Measurements from ENCODE around the gene ARHGEF11.

ARHGEF11 gene

GRCh38 chr1:156936721-156937220 lies 108.8 kb downstream of the ARHGEF11 start:
- Histone ChIP-seq H3K4me3 (ENCODE audit: control insufficient read depth in 1 of 7, extremely low read depth in 1 of 7, insufficient read depth in 4 of 7, low read depth in 2 of 7, low read length in 6 of 7) (no peak overlapping the region), H3K36me3 (ENCODE audit: control insufficient read depth in 4 of 4, insufficient read depth in 4 of 4, low read length in 3 of 4) (peaks cover 0 to 50% (median 36%) of the 10 kb centered on the region in 4 experiments), H3K4me1 (ENCODE audit: control extremely low read depth in 1 of 4, control insufficient read depth in 4 of 4, insufficient read depth in 4 of 4, low read length in 3 of 4) (peaks cover 0 to 1% (median 0%) of the 10 kb centered on the region in 4 experiments), H3K9me3 (ENCODE audit: control extremely low read depth in 1 of 5, control insufficient read depth in 4 of 5, insufficient read depth in 2 of 5, low read depth in 1 of 5, low read length in 4 of 5) (no peaks in the 10 kb centered on the region), H3K27me3 (replicated peaks in 2 of 5; ENCODE audit: control insufficient read depth in 4 of 5, insufficient read depth in 5 of 5, low read length in 4 of 5) (no peaks in the 10 kb centered on the region), H3K27ac (ENCODE audit: insufficient read depth in 1 of 2, low read depth in 1 of 2, low read length in 2 of 2, poor library complexity in 1 of 2, severe bottlenecking in 2 of 2) (no peak overlapping the region)
- 84% methylated on average over 10 of the region's 10 CpGs for WGBS (ENCODE audit: insufficient coverage)
- POLR2A ChIA-PET = no interaction called here
- CTCF ChIA-PET = interaction anchor here (1.1 to 4.3 kb wide), 5 partner anchors 9 to 134 kb away, joined by 3 to 29 read pairs (median 3); no protein-coding TSS in a partner anchor
- peak in 1 of 3 donors; percentile 37 for DNase-seq

DNA sequence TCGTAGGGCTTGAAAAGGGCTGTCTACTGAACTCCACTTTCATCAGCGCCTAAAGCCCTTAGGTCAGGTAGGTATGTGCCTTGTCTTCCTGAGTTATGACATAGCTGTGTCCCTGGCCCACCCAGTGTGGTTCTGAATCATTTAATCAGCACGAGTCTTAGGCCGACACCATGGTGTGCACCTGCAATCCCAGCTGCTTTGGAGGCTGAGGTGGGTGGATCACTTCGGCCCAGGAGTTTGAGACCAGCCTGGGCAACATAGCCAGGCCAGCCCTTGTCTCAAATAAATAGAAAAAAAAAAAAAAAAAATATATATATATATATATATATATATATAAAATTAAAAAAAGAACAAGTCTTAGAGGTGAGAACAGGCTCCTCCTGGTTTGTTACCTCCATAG lies 109.4 kb downstream of the ARHGEF11 start:
- no peak overlapping the region for H3K4me3 ChIP-seq (ENCODE audit: control insufficient read depth in 1 of 7, extremely low read depth in 1 of 7, insufficient read depth in 4 of 7, low read depth in 2 of 7, low read length in 6 of 7)
- 86% methylated on average over 1 of the region's 5 CpGs for WGBS (ENCODE audit: insufficient coverage)
- DNase-seq = no peak
- peaks cover 0 to 44% (median 33%) of the 10 kb centered on the region in 4 experiments for H3K36me3 ChIP-seq (ENCODE audit: control insufficient read depth in 4 of 4, insufficient read depth in 4 of 4, low read length in 3 of 4)
- H3K27me3 ChIP-seq (replicated peaks in 2 of 5; ENCODE audit: control insufficient read depth in 4 of 5, insufficient read depth in 5 of 5, low read length in 4 of 5) = peaks cover 0 to 3% (median 0%) of the 10 kb centered on the region in 5 experiments
- peaks cover 0 to 7% (median 2%) of the 10 kb centered on the region in 4 experiments for H3K4me1 ChIP-seq (ENCODE audit: control extremely low read depth in 1 of 4, control insufficient read depth in 4 of 4, insufficient read depth in 4 of 4, low read length in 3 of 4)
- no peaks in the 10 kb centered on the region for H3K9me3 ChIP-seq (ENCODE audit: control extremely low read depth in 1 of 5, control insufficient read depth in 4 of 5, insufficient read depth in 2 of 5, low read depth in 1 of 5, low read length in 4 of 5)
- no peak overlapping the region for H3K27ac ChIP-seq (ENCODE audit: insufficient read depth in 1 of 2, low read depth in 1 of 2, low read length in 2 of 2, poor library complexity in 1 of 2, severe bottlenecking in 2 of 2)
- ChIA-PET CTCF (interaction anchor here (1.1 to 4.3 kb wide), 3 partner anchors 8 to 12 kb away, joined by 3 to 29 read pairs (median 3); no protein-coding TSS in a partner anchor), POLR2A (no interaction called here)

DNA sequence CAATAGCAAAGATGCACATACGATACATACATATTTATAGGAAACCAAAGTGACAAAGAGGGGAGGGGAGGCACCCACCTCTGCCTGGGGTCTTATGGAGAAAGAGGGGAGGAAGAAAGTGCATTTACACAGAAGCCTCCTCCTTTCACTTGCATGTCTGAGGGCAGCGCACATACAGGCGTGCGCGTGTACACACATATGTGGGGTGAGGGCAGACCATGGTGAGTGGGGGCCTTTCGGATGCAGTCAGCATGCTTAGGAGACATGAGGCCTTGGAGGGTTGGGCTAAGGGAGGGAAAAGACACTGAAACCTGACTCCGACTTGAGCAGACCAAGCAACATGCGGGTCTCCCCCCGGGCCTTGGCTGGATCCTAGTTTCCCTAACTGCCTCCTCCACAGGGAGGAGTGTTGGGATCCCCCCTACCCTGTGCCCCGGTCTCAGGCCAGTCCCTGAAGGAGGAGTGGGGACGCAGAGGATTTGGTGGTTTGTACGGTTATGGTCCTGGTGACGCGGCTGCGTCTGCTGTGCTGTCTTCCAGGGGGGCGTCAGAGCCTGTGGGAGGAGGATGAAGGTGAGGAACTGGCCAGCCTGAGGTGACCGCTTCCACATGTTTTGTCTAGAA lies 109.9 kb downstream of the ARHGEF11 start:
- DNase-seq = no peak
- CTCF ChIA-PET = interaction anchor here (1.1 to 4.3 kb wide), 3 partner anchors 8 to 137 kb away, joined by 3 to 29 read pairs (median 7); no protein-coding TSS in a partner anchor

DNA sequence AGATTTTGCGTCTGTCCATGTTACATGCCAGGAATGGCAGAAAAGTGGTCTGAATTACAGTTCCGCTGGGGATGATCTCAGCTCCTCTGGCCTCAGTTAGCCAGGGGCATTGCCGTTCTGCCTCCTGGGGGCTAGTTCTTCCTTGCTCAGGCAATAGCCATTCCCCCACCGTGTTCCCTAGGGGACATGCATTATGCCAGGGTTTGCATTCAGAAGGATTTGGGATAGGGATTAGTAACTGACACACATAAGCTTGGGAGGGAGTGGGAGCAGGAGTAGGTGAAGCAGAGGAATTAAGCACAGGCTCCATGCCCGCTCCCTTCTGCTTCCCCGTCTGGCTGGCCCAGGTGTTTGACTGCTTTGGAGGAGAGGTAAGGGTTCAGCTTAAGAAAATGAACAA lies 112.4 kb downstream of the ARHGEF11 start:
- ChIA-PET CTCF (interaction anchor here (0.6 to 14.3 kb wide), 4 partner anchors 10 to 94 kb away, joined by 3 to 201 read pairs (median 4); partner anchors contain the start of gene PEAR1), POLR2A (no interaction called here)
- Histone ChIP-seq H3K4me1 (ENCODE audit: control extremely low read depth in 1 of 4, control insufficient read depth in 4 of 4, insufficient read depth in 4 of 4, low read length in 3 of 4) (peaks cover 0 to 8% (median 3%) of the 10 kb centered on the region in 4 experiments), H3K4me3 (ENCODE audit: control insufficient read depth in 1 of 7, extremely low read depth in 1 of 7, insufficient read depth in 4 of 7, low read depth in 2 of 7, low read length in 6 of 7) (no peak overlapping the region), H3K27me3 (replicated peaks in 2 of 5; ENCODE audit: control insufficient read depth in 4 of 5, insufficient read depth in 5 of 5, low read length in 4 of 5) (peaks cover 0 to 16% (median 3%) of the 10 kb centered on the region in 5 experiments), H3K27ac (ENCODE audit: insufficient read depth in 1 of 2, low read depth in 1 of 2, low read length in 2 of 2, poor library complexity in 1 of 2, severe bottlenecking in 2 of 2) (no peak overlapping the region), H3K36me3 (ENCODE audit: control insufficient read depth in 4 of 4, insufficient read depth in 4 of 4, low read length in 3 of 4) (peaks cover 0 to 16% (median 10%) of the 10 kb centered on the region in 4 experiments), H3K9me3 (ENCODE audit: control extremely low read depth in 1 of 5, control insufficient read depth in 4 of 5, insufficient read depth in 2 of 5, low read depth in 1 of 5, low read length in 4 of 5) (no peaks in the 10 kb centered on the region)
- WGBS (ENCODE audit: insufficient coverage) = 98% methylated on average over 6 of the region's 6 CpGs
- DNase-seq = no peak

More for the DNA sequence above, 109.9 kb downstream of the ARHGEF11 start:
- Histone ChIP-seq H3K27me3 (replicated peaks in 2 of 5; ENCODE audit: control insufficient read depth in 4 of 5, insufficient read depth in 5 of 5, low read length in 4 of 5) (peaks cover 0 to 3% (median 0%) of the 10 kb centered on the region in 5 experiments), H3K4me1 (ENCODE audit: control extremely low read depth in 1 of 4, control insufficient read depth in 4 of 4, insufficient read depth in 4 of 4, low read length in 3 of 4) (peaks cover 0 to 7% (median 3%) of the 10 kb centered on the region in 4 experiments), H3K36me3 (ENCODE audit: control insufficient read depth in 4 of 4, insufficient read depth in 4 of 4, low read length in 3 of 4) (peaks cover 0 to 40% (median 31%) of the 10 kb centered on the region in 4 experiments), H3K4me3 (ENCODE audit: control insufficient read depth in 1 of 7, extremely low read depth in 1 of 7, insufficient read depth in 4 of 7, low read depth in 2 of 7, low read length in 6 of 7) (no peak overlapping the region), H3K27ac (ENCODE audit: insufficient read depth in 1 of 2, low read depth in 1 of 2, low read length in 2 of 2, poor library complexity in 1 of 2, severe bottlenecking in 2 of 2) (no peak overlapping the region), H3K9me3 (ENCODE audit: control extremely low read depth in 1 of 5, control insufficient read depth in 4 of 5, insufficient read depth in 2 of 5, low read depth in 1 of 5, low read length in 4 of 5) (no peaks in the 10 kb centered on the region)
- WGBS (ENCODE audit: insufficient coverage) = 100% methylated on average over 9 of the region's 17 CpGs
- POLR2A ChIA-PET = no interaction called here

- Histone ChIP-seq H3K4me1 (ENCODE audit: control extremely low read depth in 1 of 4, control insufficient read depth in 4 of 4, insufficient read depth in 4 of 4, low read length in 3 of 4) (peaks cover 0 to 18% (median 13%) of the 10 kb centered on the region in 4 experiments), H3K27ac (ENCODE audit: insufficient read depth in 1 of 2, low read depth in 1 of 2, low read length in 2 of 2, poor library complexity in 1 of 2, severe bottlenecking in 2 of 2) (no peak overlapping the region), H3K27me3 (replicated peaks in 2 of 5; ENCODE audit: control insufficient read depth in 4 of 5, insufficient read depth in 5 of 5, low read length in 4 of 5) (peaks cover 0 to 25% (median 6%) of the 10 kb centered on the region in 5 experiments), H3K9me3 (ENCODE audit: control extremely low read depth in 1 of 5, control insufficient read depth in 4 of 5, insufficient read depth in 2 of 5, low read depth in 1 of 5, low read length in 4 of 5) (no peaks in the 10 kb centered on the region), H3K4me3 (ENCODE audit: control insufficient read depth in 1 of 7, extremely low read depth in 1 of 7, insufficient read depth in 4 of 7, low read depth in 2 of 7, low read length in 6 of 7) (peak overlapping the region in 2 of 7 experiments; percentile 1 to 14), H3K36me3 (ENCODE audit: control insufficient read depth in 4 of 4, insufficient read depth in 4 of 4, low read length in 3 of 4) (peaks cover 0 to 15% (median 7%) of the 10 kb centered on the region in 4 experiments)
- DNase-seq = no peak
- POLR2A ChIA-PET = no interaction called here
- CTCF ChIA-PET = interaction anchor here (0.8 to 14.3 kb wide), 5 partner anchors 15 to 206 kb away, joined by 3 to 201 read pairs (median 4); partner anchors contain the start of gene PEAR1
- 77% methylated on average over 6 of the region's 8 CpGs for WGBS (ENCODE audit: insufficient coverage)
Measured at GRCh38 chr1:156931974-156932710, 113.4 kb downstream of the ARHGEF11 start.

- ChIA-PET POLR2A (no interaction called here), CTCF (interaction anchor here (0.5 to 14.3 kb wide), 8 partner anchors 16 to 1369 kb away, joined by 3 to 201 read pairs (median 4); partner anchors contain the start of gene PEAR1)
- peaks cover 0 to 7% (median 3%) of the 10 kb centered on the region in 4 experiments for H3K36me3 ChIP-seq (ENCODE audit: control insufficient read depth in 4 of 4, insufficient read depth in 4 of 4, low read length in 3 of 4)
- peaks cover 0 to 31% (median 10%) of the 10 kb centered on the region in 5 experiments for H3K27me3 ChIP-seq (replicated peaks in 2 of 5; ENCODE audit: control insufficient read depth in 4 of 5, insufficient read depth in 5 of 5, low read length in 4 of 5)
- no peaks in the 10 kb centered on the region for H3K9me3 ChIP-seq (ENCODE audit: control extremely low read depth in 1 of 5, control insufficient read depth in 4 of 5, insufficient read depth in 2 of 5, low read depth in 1 of 5, low read length in 4 of 5)
- peak in 2 of 3 donors; percentile 27 to 30 for DNase-seq
- peaks cover 0 to 24% (median 16%) of the 10 kb centered on the region in 4 experiments for H3K4me1 ChIP-seq (ENCODE audit: control extremely low read depth in 1 of 4, control insufficient read depth in 4 of 4, insufficient read depth in 4 of 4, low read length in 3 of 4)
- 59% methylated on average over 10 of the region's 11 CpGs for WGBS (ENCODE audit: insufficient coverage)
- no peak overlapping the region for H3K27ac ChIP-seq (ENCODE audit: insufficient read depth in 1 of 2, low read depth in 1 of 2, low read length in 2 of 2, poor library complexity in 1 of 2, severe bottlenecking in 2 of 2)
- H3K4me3 ChIP-seq (ENCODE audit: control insufficient read depth in 1 of 7, extremely low read depth in 1 of 7, insufficient read depth in 4 of 7, low read depth in 2 of 7, low read length in 6 of 7) = peak overlapping the region in 2 of 7 experiments; percentile 1 to 14
Measured at GRCh38 chr1:156931211-156931952, 114.2 kb downstream of the ARHGEF11 start.

All from common myeloid progenitor, CD34-positive (primary cell).